GM19438 (cell line): Measurements from ENCODE around the gene PDE4D.
A peak's percentile ranks its signal among the peaks of the same experiment; 100 is the strongest.

Experiments
- ATAC-seq: cut with Tn5 transposase; IDR thresholded peaks from one replicate; pipeline ENCODE4 v1.9.1; 2021; ENCODE audit warnings: low read depth; ENCODE audit not compliant: unreplicated experiment

PDE4D gene

GRCh38 chr5:59173578-59173977 is 719.9 kb downstream of the PDE4D start:
- no peak for ATAC-seq

GRCh38 chr5:59171131-59171530 is 722.4 kb downstream of the PDE4D start:
- no peak for ATAC-seq

- no peak for ATAC-seq
Observed at GRCh38 chr5:59169768-59170150, 723.8 kb downstream of the PDE4D start.

- no peak for ATAC-seq
Observed at GRCh38 chr5:59169081-59169767, 724.3 kb downstream of the PDE4D start.

- no peak for ATAC-seq
Observed at GRCh38 chr5:59168067-59168466, 725.5 kb downstream of the PDE4D start.

GRCh38 chr5:59164041-59164830 is 729.3 kb downstream of the PDE4D start:
- ATAC-seq = no peak

- peak; percentile 51 for ATAC-seq
Observed at GRCh38 chr5:59161221-59162105, 732.1 kb downstream of the PDE4D start.

- ATAC-seq = no peak
Observed at GRCh38 chr5:59158637-59159391, 734.7 kb downstream of the PDE4D start.

- ATAC-seq = no peak
Observed at GRCh38 chr5:59158165-59158564, 735.4 kb downstream of the PDE4D start.

GRCh38 chr5:59157068-59157467 is 736.5 kb downstream of the PDE4D start:
- ATAC-seq = no peak

GRCh38 chr5:59152701-59153245 is 740.8 kb downstream of the PDE4D start:
- ATAC-seq = no peak

GRCh38 chr5:59151162-59151889 is 742.2 kb downstream of the PDE4D start:
- ATAC-seq = no peak

GRCh38 chr5:59149827-59150226 is 743.7 kb downstream of the PDE4D start:
- ATAC-seq = no peak

- ATAC-seq = no peak
Observed at GRCh38 chr5:59149271-59149670, 744.3 kb downstream of the PDE4D start.

GRCh38 chr5:59146729-59147128 is 746.8 kb downstream of the PDE4D start:
- no peak for ATAC-seq

- ATAC-seq = peak; percentile 94
Observed at GRCh38 chr5:59143926-59144333, 749.6 kb downstream of the PDE4D start.

GRCh38 chr5:59142927-59143326 is 750.6 kb downstream of the PDE4D start:
- no peak for ATAC-seq

GRCh38 chr5:59142138-59142537 is 751.4 kb downstream of the PDE4D start:
- ATAC-seq = no peak

- ATAC-seq = no peak
Observed at GRCh38 chr5:59140133-59140532, 753.4 kb downstream of the PDE4D start.
